Erythroblast (primary cell): ENCODE data around the gene ST6GALNAC3.

ENCODE experiments used
- GATA1 ChIP-seq: IDR thresholded peaks from 2 replicates; pipeline ENCODE4 v1.6.1; 2011; ENCODE audit warnings: low read depth, mild to moderate bottlenecking, control low read depth, low read length, moderate library complexity
- POLR2A ChIP-seq: IDR thresholded peaks from 2 replicates; pipeline ENCODE4 v1.6.1; 2011; ENCODE audit warnings: mild to moderate bottlenecking, low read length

GRCh38 chr1:76482272-76482671 is 407.7 kb downstream of the ST6GALNAC3 start:
- TF ChIP-seq GATA1 (no peak), POLR2A (no peak)
